CD4-positive, alpha-beta T cell treated with Interleukin-4 for 4 hours (primary cell): ENCODE results near the gene TTL.

Experiments used
- DNase-seq: peaks from one replicate; pipeline ENCODE4 v3.0.0-alpha.2; 2020

The TTL gene

DNA sequence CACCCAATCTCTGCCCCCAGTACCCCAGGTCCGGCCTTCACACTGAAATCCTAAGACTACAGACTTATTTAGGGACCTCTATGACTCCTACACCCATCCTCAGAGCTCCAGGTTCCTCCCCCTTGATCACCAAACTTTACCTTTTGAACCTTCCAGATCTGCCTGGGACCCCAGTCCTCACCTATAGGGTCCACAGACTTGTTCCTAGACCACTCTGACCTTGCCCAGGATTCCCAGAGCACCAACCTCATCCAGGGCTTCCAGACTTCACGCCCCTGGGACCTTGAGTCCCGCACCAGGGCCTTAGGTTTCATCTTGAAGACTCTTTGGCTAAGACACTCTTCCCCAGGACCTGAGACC, 102.9 kb downstream of the TTL start:
- DNase-seq = no peak

DNA sequence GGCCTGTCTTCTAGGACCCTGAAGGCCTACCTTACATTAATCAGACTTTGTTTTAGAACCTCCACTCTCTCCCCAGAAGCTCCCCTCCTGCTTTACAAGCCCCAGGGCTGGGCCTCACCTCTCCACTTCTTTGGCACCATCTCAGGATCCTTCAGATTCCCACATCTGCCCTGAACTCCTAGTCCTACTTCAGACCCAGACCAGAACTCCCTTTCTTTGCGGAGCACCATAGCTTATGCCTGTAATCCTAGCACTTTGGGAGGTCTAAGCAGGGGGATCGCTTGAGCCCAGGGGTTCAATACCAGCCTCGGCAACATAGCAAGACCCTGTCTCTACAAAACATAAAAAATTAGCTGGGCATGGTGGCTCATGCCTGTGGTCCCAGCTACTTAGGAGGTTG, 103.4 kb downstream of the TTL start:
- DNase-seq = no peak

DNA sequence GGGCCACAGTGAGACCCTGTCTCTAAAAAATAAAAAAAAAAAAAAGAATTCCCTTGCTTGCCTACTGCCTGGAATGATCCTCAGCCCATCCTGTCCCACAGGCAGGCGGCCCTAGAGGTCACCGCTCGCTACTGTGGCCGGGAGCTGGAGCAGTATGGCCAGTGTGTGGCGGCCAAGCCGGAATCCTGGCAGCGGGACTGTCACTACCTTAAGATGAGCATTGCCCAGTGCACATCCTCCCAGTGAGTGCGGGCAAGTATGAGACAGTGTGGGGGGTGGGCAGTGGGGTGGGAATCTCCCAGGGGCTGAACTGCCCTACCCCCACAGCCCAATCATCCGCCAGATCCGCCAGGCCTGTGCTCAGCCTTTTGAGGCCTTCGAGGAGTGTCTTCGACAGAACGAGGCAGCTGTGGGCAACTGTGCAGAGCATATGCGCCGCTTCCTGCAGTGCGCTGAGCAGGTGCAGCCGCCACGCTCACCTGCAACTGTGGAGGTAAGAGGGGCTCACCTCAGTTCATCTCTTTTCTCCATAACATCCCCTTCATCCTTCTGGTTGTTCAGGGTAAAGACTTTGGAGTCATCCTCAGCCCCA, 104.0 kb downstream of the TTL start:
- DNase-seq = no peak

DNA sequence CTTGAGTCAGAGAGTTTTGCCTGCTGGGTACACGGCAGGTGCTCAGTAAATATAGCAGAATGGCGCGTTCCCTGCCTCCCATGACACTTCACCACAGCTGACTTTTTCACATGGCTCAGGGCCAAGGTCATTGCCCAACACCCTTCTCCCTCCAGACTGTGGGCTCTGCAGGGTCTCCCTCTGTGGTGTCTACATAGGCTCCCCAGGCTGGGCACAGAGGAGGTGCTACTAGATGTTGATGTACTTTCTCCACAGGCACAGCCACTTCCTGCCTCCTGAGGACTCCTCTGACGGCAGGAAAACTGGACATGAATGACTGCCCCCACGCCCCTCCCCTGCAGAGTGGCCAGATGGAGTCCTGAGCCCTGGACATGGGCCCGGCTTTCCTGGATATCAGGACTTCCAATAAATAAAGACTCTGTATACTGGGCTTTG, 106.7 kb downstream of the TTL start:
- no peak for DNase-seq
